HL-60 (cell line): ENCODE results near the gene TM9SF1.

Experiments used
- DNase-seq, 2 experiments: peaks; one replicate each; pipeline ENCODE4 v3.0.0-alpha.2; 2010 to 2020; ENCODE audit warnings: low read depth in 1 of 2, low spot score in 1 of 2
- H3K27ac ChIP-seq: fragments of 250-450 bp; sonication (Bioruptor Pico); replicated peaks from 2 replicates; pipeline ENCODE4 v1.5.1; 2020; ENCODE audit warnings: mild to moderate bottlenecking, moderate library complexity
- H3K27me3 ChIP-seq: fragments of 250-450 bp; sonication (Bioruptor Pico); 2 replicates; pipeline ENCODE4 v1.5.1; 2021; ENCODE audit warnings: mild to moderate bottlenecking, moderate library complexity; ENCODE audit not compliant: insufficient read depth, poor library complexity, severe bottlenecking
- H3K4me3 ChIP-seq: replicated peaks from 2 replicates; pipeline ENCODE4 v1.5.1; 2011; ENCODE audit warnings: mild to moderate bottlenecking, control low read depth, low read length; ENCODE audit not compliant: insufficient read depth
- CTCF ChIP-seq: IDR thresholded peaks from one replicate; pipeline ENCODE4 v1.5.1; 2011; ENCODE audit warnings: low read length, control low read depth, inconsistent platforms; ENCODE audit not compliant: insufficient read depth
- GABPA ChIP-seq: IDR thresholded peaks from 2 replicates; pipeline ENCODE4 v1.6.1; 2012; ENCODE audit warnings: low read depth
- POLR2AphosphoS5 ChIP-seq: IDR thresholded peaks from 2 replicates; pipeline ENCODE4 v1.6.1; 2012; ENCODE audit warnings: low read depth
- REST ChIP-seq: IDR thresholded peaks from 2 replicates; pipeline ENCODE4 v1.6.1; 2012; ENCODE audit warnings: low read depth; ENCODE audit not compliant: insufficient replicate concordance
- SPI1 ChIP-seq: IDR thresholded peaks from 2 replicates; pipeline ENCODE4 v1.6.1; 2012; ENCODE audit warnings: low read depth, mild to moderate bottlenecking, borderline replicate concordance

Gene TM9SF1

GRCh38 chr14:24165785-24166184, 29.5 kb downstream of the TM9SF1 start:
- no peak for DNase-seq
- no peak overlapping the region for H3K27ac ChIP-seq
- TF ChIP-seq REST (no peak), SPI1 (no peak), GABPA (no peak), CTCF (no peak), POLR2AphosphoS5 (no peak)
- no peak overlapping the region for H3K4me3 ChIP-seq
- no peaks in the 10 kb centered on the region for H3K27me3 ChIP-seq

- Histone ChIP-seq H3K27ac (no peak overlapping the region), H3K27me3 (no peaks in the 10 kb centered on the region), H3K4me3 (no peak overlapping the region)
- TF ChIP-seq POLR2AphosphoS5 = no peak
- TF ChIP-seq SPI1 = no peak
- no peak for TF ChIP-seq GABPA
- TF ChIP-seq CTCF = no peak
- no peak for TF ChIP-seq REST
- no peak for DNase-seq
Measured at GRCh38 chr14:24164518-24164991, 30.7 kb downstream of the TM9SF1 start.

GRCh38 chr14:24162093-24162492, 33.1 kb downstream of the TM9SF1 start:
- no peak overlapping the region for H3K4me3 ChIP-seq
- no peaks in the 10 kb centered on the region for H3K27me3 ChIP-seq
- TF ChIP-seq GABPA = no peak
- TF ChIP-seq REST = no peak
- no peak for TF ChIP-seq SPI1
- no peak for TF ChIP-seq POLR2AphosphoS5
- TF ChIP-seq CTCF = no peak
- DNase-seq = no peak
- H3K27ac ChIP-seq = no peak overlapping the region
